ENCODE results near the gene U2AF2. TPM values are rescaled to one million over a fixed set of nuclear protein-coding genes. Genes with fewer than 3 reads are reported as not detected.

Gene U2AF2
- total and polyA plus RNA-seq, 11 donors, result 39.9 to 104 (median 72.7) TPM

DNA sequence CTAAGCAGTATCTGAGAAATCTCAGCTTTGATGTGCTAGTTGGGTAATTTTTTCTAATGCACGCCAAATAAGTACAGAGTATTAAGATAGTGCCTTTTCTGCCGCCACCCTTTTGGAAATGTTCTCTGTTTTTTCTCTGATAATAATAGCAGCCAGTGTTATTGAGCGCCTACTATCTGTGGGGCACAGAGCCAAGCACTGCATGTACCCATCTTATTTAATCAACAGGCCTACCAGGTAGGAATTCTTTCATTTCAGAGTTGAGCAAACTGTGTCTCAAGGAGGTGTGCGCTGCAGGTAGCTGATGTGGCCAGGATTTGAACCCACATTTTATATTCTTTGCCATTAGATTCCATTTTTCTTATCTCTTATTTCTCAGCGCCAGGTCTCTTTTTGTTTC is 21.5 kb downstream of the U2AF2 start:
- TF ChIP-seq POLR2A (IDR thresholded peaks at IDR 0.05) (no peak), CTCF (IDR thresholded peaks at IDR 0.05) (peak in 3 of 12 donors; percentile 19 to 27 (median 20))
- Histone ChIP-seq H3K27ac (peak overlapping the region; percentile 8 to 99 (median 90)), H3K4me3 (peak overlapping the region in 11 of 12 donors; percentile 61 to 99 (median 81)), H3K36me3 (peaks cover 2 to 62% (median 48%) of the 10 kb centered on the region in 9 donors), H3K27me3 (no peaks in the 10 kb centered on the region), H3K9me3 (no peaks in the 10 kb centered on the region), H3K4me1 (peaks cover 12 to 65% (median 37%) of the 10 kb centered on the region in 12 donors)
- peak in 2 of 4 donors; percentile 2 to 4 for ATAC-seq
- DNase-seq, result peak in 2 of 5 donors; percentile 56 to 57
- intact Hi-C loops (cut with DNase I), result no loop called here
- WGBS, 4 donors, result 38 to 46% (median 39%) methylated on average over 5 of the region's 5 CpGs

GRCh38 chr19:55676889-55677505 is 22.2 kb downstream of the U2AF2 start:
- peaks cover 2 to 63% (median 53%) of the 10 kb centered on the region in 9 donors for H3K36me3 ChIP-seq
- ATAC-seq, result no peak
- peak overlapping the region in 9 of 12 donors; percentile 4 to 99 (median 78) for H3K4me3 ChIP-seq
- 67 to 75% (median 74%) methylated on average over 7 of the region's 7 CpGs for WGBS, 4 donors
- H3K4me1 ChIP-seq, result peaks cover 12 to 65% (median 37%) of the 10 kb centered on the region in 12 donors
- no peaks in the 10 kb centered on the region for H3K27me3 ChIP-seq
- no peak for TF ChIP-seq CTCF (IDR thresholded peaks at IDR 0.05)
- TF ChIP-seq POLR2A (IDR thresholded peaks at IDR 0.05), result no peak
- no peak for DNase-seq
- intact Hi-C loops (cut with DNase I), result no loop called here
- no peaks in the 10 kb centered on the region for H3K9me3 ChIP-seq
- peak overlapping the region; percentile 37 to 99 (median 88) for H3K27ac ChIP-seq

- peaks cover 2 to 63% (median 54%) of the 10 kb centered on the region in 9 donors for H3K36me3 ChIP-seq
- intact Hi-C loops (cut with DNase I), result no loop called here
- no peak for TF ChIP-seq CTCF (IDR thresholded peaks at IDR 0.05)
- no peak for TF ChIP-seq POLR2A (IDR thresholded peaks at IDR 0.05)
- peaks cover 12 to 65% (median 37%) of the 10 kb centered on the region in 12 donors for H3K4me1 ChIP-seq
- peak overlapping the region in 6 of 12 donors; percentile 4 to 86 (median 19) for H3K4me3 ChIP-seq
- no peaks in the 10 kb centered on the region for H3K27me3 ChIP-seq
- H3K27ac ChIP-seq, result peak overlapping the region; percentile 5 to 96 (median 69)
- WGBS, 4 donors, result 20 to 39% (median 25%) methylated on average over 6 of the region's 6 CpGs
- no peaks in the 10 kb centered on the region for H3K9me3 ChIP-seq
- ATAC-seq, result no peak
- DNase-seq, result no peak
Measured at GRCh38 chr19:55677572-55678028, 22.8 kb downstream of the U2AF2 start.

GRCh38 chr19:55678121-55678671 is 23.4 kb downstream of the U2AF2 start:
- TF ChIP-seq CTCF (IDR thresholded peaks at IDR 0.05) (no peak), POLR2A (IDR thresholded peaks at IDR 0.05) (no peak)
- Histone ChIP-seq H3K27me3 (no peaks in the 10 kb centered on the region), H3K9me3 (no peaks in the 10 kb centered on the region), H3K4me3 (peak overlapping the region in 3 of 12 donors; percentile 12 to 86 (median 26)), H3K36me3 (peaks cover 2 to 62% (median 55%) of the 10 kb centered on the region in 9 donors), H3K27ac (peak overlapping the region in 9 of 12 donors; percentile 37 to 96 (median 84)), H3K4me1 (peaks cover 12 to 61% (median 37%) of the 10 kb centered on the region in 12 donors)
- ATAC-seq (peak in 1 of 4 donors; percentile 27), DNase-seq (peak in 3 of 5 donors; percentile 38 to 78 (median 52))
- intact Hi-C loops (cut with DNase I), result no loop called here
- 85 to 88% (median 86%) methylated on average over 21 of the region's 21 CpGs for WGBS, 4 donors

All from heart left ventricle (tissue), 16 donors.